NCI-H128 (cell line): ENCODE data around the gene MDC1.
"Not testable (repeated sequence)": the region's sequence is repeated elsewhere in the genome, so short reads cannot be mapped to it uniquely, and the experiment has no call there.

Experiments
- DNase-seq: peaks from one replicate; lab custom pipeline; 2025; ENCODE audit not compliant: unreplicated experiment; lab: John Stamatoyannopoulos, UW

MDC1 gene

GRCh38 chr6:30717129-30717844 is at the start of gene MDC1:
MDC1 (minus strand) TSS chr6:30717281; CDS start chr6:30715175, 2,106 bp downstream.
- DNase-seq = peak; percentile 100

GRCh38 chr6:30766461-30767157 is 49.5 kb upstream of the MDC1 start:
- DNase-seq = no peak

GRCh38 chr6:30765495-30765894 is 48.4 kb upstream of the MDC1 start:
- DNase-seq = not testable (repeated sequence)

- not testable (repeated sequence) for DNase-seq
Observed at GRCh38 chr6:30764490-30765043, 47.5 kb upstream of the MDC1 start.

- no peak for DNase-seq
Observed at GRCh38 chr6:30763618-30764489, 46.8 kb upstream of the MDC1 start.

GRCh38 chr6:30763155-30763617 is 46.1 kb upstream of the MDC1 start:
- no peak for DNase-seq

GRCh38 chr6:30761791-30762429 is 44.8 kb upstream of the MDC1 start:
- no peak for DNase-seq

GRCh38 chr6:30760549-30760948 is 43.5 kb upstream of the MDC1 start:
- DNase-seq = no peak

- no peak for DNase-seq
Observed at GRCh38 chr6:30759575-30760239, 42.6 kb upstream of the MDC1 start.

GRCh38 chr6:30757261-30757904 is 40.3 kb upstream of the MDC1 start:
- DNase-seq = no peak

GRCh38 chr6:30756405-30757003 is 39.4 kb upstream of the MDC1 start:
- DNase-seq = not testable (repeated sequence)

- no peak for DNase-seq
Observed at GRCh38 chr6:30754631-30755030, 37.5 kb upstream of the MDC1 start.

GRCh38 chr6:30752157-30752927 is 35.3 kb upstream of the MDC1 start:
- no peak for DNase-seq

GRCh38 chr6:30750379-30750668 is 33.2 kb upstream of the MDC1 start:
- DNase-seq = no peak

- DNase-seq = no peak
Observed at GRCh38 chr6:30749554-30750378, 32.7 kb upstream of the MDC1 start.

GRCh38 chr6:30748851-30749540 is 31.9 kb upstream of the MDC1 start:
- no peak for DNase-seq
